Measurements from ENCODE around the gene SLC9A9. TPM values are rescaled to one million over a fixed set of nuclear protein-coding genes. Genes with fewer than 3 reads are reported as not detected.

SLC9A9 gene
- total RNA-seq, 1 donor from 2014 or later, result 20.4 TPM

DNA sequence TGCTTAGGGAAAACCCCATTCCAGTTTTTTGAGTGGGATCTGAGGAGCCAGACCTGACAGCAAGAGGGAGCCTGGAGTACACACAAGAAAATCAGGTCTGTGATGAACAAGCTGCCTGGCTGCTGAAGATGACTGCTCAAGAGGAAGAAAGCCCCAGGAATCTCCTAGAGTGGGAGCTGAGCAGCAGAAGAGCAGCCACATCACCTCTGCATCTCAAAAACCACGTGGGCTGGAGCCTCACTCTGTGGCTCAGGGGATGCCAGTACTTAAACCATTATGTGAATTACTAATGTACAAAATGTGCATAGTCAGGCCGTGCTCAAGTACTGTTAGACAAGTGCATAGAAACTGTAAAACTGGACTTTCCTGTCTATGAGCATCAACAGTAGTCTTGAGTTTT is 52.4 kb downstream of the SLC9A9 start:
- Histone ChIP-seq H3K4me3 (ENCODE audit: low read length in 3 of 3) (no peak overlapping the region), H3K9me3 (ENCODE audit: control insufficient read depth in 3 of 3, low read length in 3 of 3) (no peaks in the 10 kb centered on the region), H3K27ac (ENCODE audit: low read depth, low read length) (no peak overlapping the region), H3K36me3 (ENCODE audit: control insufficient read depth in 3 of 3, insufficient read depth in 3 of 3, low read length in 3 of 3) (no peaks in the 10 kb centered on the region), H3K9ac (ENCODE audit: low read depth in 1 of 3, low read length in 3 of 3) (no peak overlapping the region), H3K27me3 (ENCODE audit: control insufficient read depth in 3 of 3, insufficient read depth in 3 of 3, low read length in 3 of 3) (no peaks in the 10 kb centered on the region), H3K4me1 (ENCODE audit: control insufficient read depth in 3 of 3, insufficient read depth in 3 of 3, low read length in 3 of 3) (peaks cover 0 to 7% (median 0%) of the 10 kb centered on the region in 3 donors)

- Histone ChIP-seq H3K9me3 (ENCODE audit: control insufficient read depth in 3 of 3, low read length in 3 of 3) (no peaks in the 10 kb centered on the region), H3K36me3 (ENCODE audit: control insufficient read depth in 3 of 3, insufficient read depth in 3 of 3, low read length in 3 of 3) (no peaks in the 10 kb centered on the region), H3K27me3 (ENCODE audit: control insufficient read depth in 3 of 3, insufficient read depth in 3 of 3, low read length in 3 of 3) (no peaks in the 10 kb centered on the region), H3K4me3 (ENCODE audit: low read length in 3 of 3) (no peak overlapping the region), H3K4me1 (ENCODE audit: control insufficient read depth in 3 of 3, insufficient read depth in 3 of 3, low read length in 3 of 3) (peaks cover 0 to 7% (median 0%) of the 10 kb centered on the region in 3 donors), H3K27ac (ENCODE audit: low read depth, low read length) (no peak overlapping the region), H3K9ac (ENCODE audit: low read depth in 1 of 3, low read length in 3 of 3) (no peak overlapping the region)
These were observed 53.3 kb downstream of the SLC9A9 start for GRCh38 chr3:143794793-143795462.

GRCh38 chr3:143793971-143794370 is 54.3 kb downstream of the SLC9A9 start:
- no peak overlapping the region for H3K27ac ChIP-seq (ENCODE audit: low read depth, low read length)
- no peaks in the 10 kb centered on the region for H3K9me3 ChIP-seq (ENCODE audit: control insufficient read depth in 3 of 3, low read length in 3 of 3)
- no peak overlapping the region for H3K4me3 ChIP-seq (ENCODE audit: low read length in 3 of 3)
- peaks cover 0 to 7% (median 0%) of the 10 kb centered on the region in 3 donors for H3K4me1 ChIP-seq (ENCODE audit: control insufficient read depth in 3 of 3, insufficient read depth in 3 of 3, low read length in 3 of 3)
- H3K27me3 ChIP-seq (ENCODE audit: control insufficient read depth in 3 of 3, insufficient read depth in 3 of 3, low read length in 3 of 3), result no peaks in the 10 kb centered on the region
- no peak overlapping the region for H3K9ac ChIP-seq (ENCODE audit: low read depth in 1 of 3, low read length in 3 of 3)
- no peaks in the 10 kb centered on the region for H3K36me3 ChIP-seq (ENCODE audit: control insufficient read depth in 3 of 3, insufficient read depth in 3 of 3, low read length in 3 of 3)

- Histone ChIP-seq H3K4me3 (ENCODE audit: low read length in 3 of 3) (no peak overlapping the region), H3K9ac (ENCODE audit: low read depth in 1 of 3, low read length in 3 of 3) (no peak overlapping the region), H3K4me1 (ENCODE audit: control insufficient read depth in 3 of 3, insufficient read depth in 3 of 3, low read length in 3 of 3) (peaks cover 0 to 12% (median 0%) of the 10 kb centered on the region in 3 donors), H3K27me3 (ENCODE audit: control insufficient read depth in 3 of 3, insufficient read depth in 3 of 3, low read length in 3 of 3) (no peaks in the 10 kb centered on the region), H3K27ac (ENCODE audit: low read depth, low read length) (no peak overlapping the region), H3K36me3 (ENCODE audit: control insufficient read depth in 3 of 3, insufficient read depth in 3 of 3, low read length in 3 of 3) (no peaks in the 10 kb centered on the region), H3K9me3 (ENCODE audit: control insufficient read depth in 3 of 3, low read length in 3 of 3) (no peaks in the 10 kb centered on the region)
These were observed 56.9 kb downstream of the SLC9A9 start for GRCh38 chr3:143791386-143791785.

GRCh38 chr3:143786219-143787191 is 61.8 kb downstream of the SLC9A9 start:
- Histone ChIP-seq H3K27me3 (ENCODE audit: control insufficient read depth in 3 of 3, insufficient read depth in 3 of 3, low read length in 3 of 3) (no peaks in the 10 kb centered on the region), H3K27ac (ENCODE audit: low read depth, low read length) (no peak overlapping the region), H3K36me3 (ENCODE audit: control insufficient read depth in 3 of 3, insufficient read depth in 3 of 3, low read length in 3 of 3) (no peaks in the 10 kb centered on the region), H3K4me3 (ENCODE audit: low read length in 3 of 3) (no peak overlapping the region), H3K9ac (ENCODE audit: low read depth in 1 of 3, low read length in 3 of 3) (no peak overlapping the region), H3K9me3 (ENCODE audit: control insufficient read depth in 3 of 3, low read length in 3 of 3) (no peaks in the 10 kb centered on the region), H3K4me1 (ENCODE audit: control insufficient read depth in 3 of 3, insufficient read depth in 3 of 3, low read length in 3 of 3) (peaks cover 0 to 5% (median 0%) of the 10 kb centered on the region in 3 donors)

DNA sequence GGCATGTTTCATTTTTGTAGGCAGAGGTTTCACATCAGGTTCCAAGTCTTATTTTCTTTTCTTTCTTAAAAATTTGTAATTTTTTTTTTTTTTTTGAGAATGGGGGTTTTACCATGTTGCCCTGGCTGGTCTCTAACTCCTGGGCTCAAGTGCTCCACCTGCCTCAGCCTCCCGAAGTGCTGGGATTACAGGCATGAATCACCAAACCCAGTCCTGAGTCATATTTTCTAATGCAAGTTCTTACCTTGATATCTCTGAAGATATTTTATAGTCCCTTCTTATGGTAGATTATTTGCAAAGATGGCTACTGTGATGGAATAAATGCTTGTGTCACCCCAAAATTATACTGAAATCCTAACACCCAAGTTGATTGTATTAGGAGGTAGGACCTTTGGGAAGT is 63.8 kb downstream of the SLC9A9 start:
- H3K27me3 ChIP-seq (ENCODE audit: control insufficient read depth in 3 of 3, insufficient read depth in 3 of 3, low read length in 3 of 3), result no peaks in the 10 kb centered on the region
- no peak overlapping the region for H3K4me3 ChIP-seq (ENCODE audit: low read length in 3 of 3)
- peaks cover 0 to 5% (median 0%) of the 10 kb centered on the region in 3 donors for H3K4me1 ChIP-seq (ENCODE audit: control insufficient read depth in 3 of 3, insufficient read depth in 3 of 3, low read length in 3 of 3)
- H3K36me3 ChIP-seq (ENCODE audit: control insufficient read depth in 3 of 3, insufficient read depth in 3 of 3, low read length in 3 of 3), result no peaks in the 10 kb centered on the region
- no peaks in the 10 kb centered on the region for H3K9me3 ChIP-seq (ENCODE audit: control insufficient read depth in 3 of 3, low read length in 3 of 3)
- H3K9ac ChIP-seq (ENCODE audit: low read depth in 1 of 3, low read length in 3 of 3), result no peak overlapping the region
- H3K27ac ChIP-seq (ENCODE audit: low read depth, low read length), result no peak overlapping the region

- Histone ChIP-seq H3K9ac (ENCODE audit: low read depth in 1 of 3, low read length in 3 of 3) (no peak overlapping the region), H3K27me3 (ENCODE audit: control insufficient read depth in 3 of 3, insufficient read depth in 3 of 3, low read length in 3 of 3) (no peaks in the 10 kb centered on the region), H3K27ac (ENCODE audit: low read depth, low read length) (no peak overlapping the region), H3K9me3 (ENCODE audit: control insufficient read depth in 3 of 3, low read length in 3 of 3) (no peaks in the 10 kb centered on the region), H3K36me3 (ENCODE audit: control insufficient read depth in 3 of 3, insufficient read depth in 3 of 3, low read length in 3 of 3) (no peaks in the 10 kb centered on the region), H3K4me3 (ENCODE audit: low read length in 3 of 3) (no peak overlapping the region), H3K4me1 (ENCODE audit: control insufficient read depth in 3 of 3, insufficient read depth in 3 of 3, low read length in 3 of 3) (peaks cover 0 to 5% (median 0%) of the 10 kb centered on the region in 3 donors)
These were observed 64.4 kb downstream of the SLC9A9 start for GRCh38 chr3:143783851-143784370.

- H3K27ac ChIP-seq (ENCODE audit: low read depth, low read length), result no peak overlapping the region
- no peaks in the 10 kb centered on the region for H3K27me3 ChIP-seq (ENCODE audit: control insufficient read depth in 3 of 3, insufficient read depth in 3 of 3, low read length in 3 of 3)
- peak overlapping the region in 2 of 3 donors; percentile 51 to 73 for H3K9ac ChIP-seq (ENCODE audit: low read depth in 1 of 3, low read length in 3 of 3)
- no peaks in the 10 kb centered on the region for H3K4me1 ChIP-seq (ENCODE audit: control insufficient read depth in 3 of 3, insufficient read depth in 3 of 3, low read length in 3 of 3)
- peak overlapping the region; percentile 30 to 70 (median 57) for H3K4me3 ChIP-seq (ENCODE audit: low read length in 3 of 3)
- H3K9me3 ChIP-seq (ENCODE audit: control insufficient read depth in 3 of 3, low read length in 3 of 3), result no peaks in the 10 kb centered on the region
- no peaks in the 10 kb centered on the region for H3K36me3 ChIP-seq (ENCODE audit: control insufficient read depth in 3 of 3, insufficient read depth in 3 of 3, low read length in 3 of 3)
These were observed 72.8 kb downstream of the SLC9A9 start for GRCh38 chr3:143775459-143775858.

DNA sequence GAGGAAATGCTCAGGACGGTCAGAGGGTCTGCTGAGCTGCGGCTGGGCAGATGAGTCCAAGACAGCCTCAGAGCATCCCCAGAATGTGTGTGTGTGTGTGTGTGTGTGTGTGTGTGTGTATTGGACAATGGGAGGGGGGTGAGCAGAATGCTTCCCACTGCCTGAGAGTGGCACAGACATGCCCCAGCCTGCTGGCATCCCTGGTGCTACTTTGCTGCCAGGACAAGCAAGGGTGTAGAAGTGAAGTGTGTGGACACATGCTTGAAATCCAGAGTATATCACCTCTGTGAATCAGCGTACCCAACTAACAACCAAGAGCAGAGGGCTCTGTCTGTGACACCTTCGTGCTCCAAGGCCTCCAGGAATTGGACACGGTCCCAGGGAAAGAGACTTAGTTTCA is 76.3 kb downstream of the SLC9A9 start:
- no peak overlapping the region for H3K9ac ChIP-seq (ENCODE audit: low read depth in 1 of 3, low read length in 3 of 3)
- no peaks in the 10 kb centered on the region for H3K36me3 ChIP-seq (ENCODE audit: control insufficient read depth in 3 of 3, insufficient read depth in 3 of 3, low read length in 3 of 3)
- no peaks in the 10 kb centered on the region for H3K27me3 ChIP-seq (ENCODE audit: control insufficient read depth in 3 of 3, insufficient read depth in 3 of 3, low read length in 3 of 3)

GRCh38 chr3:143771258-143771657 is 77.0 kb downstream of the SLC9A9 start:
- no peak overlapping the region for H3K27ac ChIP-seq (ENCODE audit: low read depth, low read length)
- no peaks in the 10 kb centered on the region for H3K27me3 ChIP-seq (ENCODE audit: control insufficient read depth in 3 of 3, insufficient read depth in 3 of 3, low read length in 3 of 3)
- H3K9ac ChIP-seq (ENCODE audit: low read depth in 1 of 3, low read length in 3 of 3), result no peak overlapping the region
- no peak overlapping the region for H3K4me3 ChIP-seq (ENCODE audit: low read length in 3 of 3)
- no peaks in the 10 kb centered on the region for H3K4me1 ChIP-seq (ENCODE audit: control insufficient read depth in 3 of 3, insufficient read depth in 3 of 3, low read length in 3 of 3)
- H3K36me3 ChIP-seq (ENCODE audit: control insufficient read depth in 3 of 3, insufficient read depth in 3 of 3, low read length in 3 of 3), result no peaks in the 10 kb centered on the region
- no peaks in the 10 kb centered on the region for H3K9me3 ChIP-seq (ENCODE audit: control insufficient read depth in 3 of 3, low read length in 3 of 3)

More for the DNA sequence above, 76.3 kb downstream of the SLC9A9 start:
- H3K4me1 ChIP-seq (ENCODE audit: control insufficient read depth in 3 of 3, insufficient read depth in 3 of 3, low read length in 3 of 3), result no peaks in the 10 kb centered on the region
- H3K27ac ChIP-seq (ENCODE audit: low read depth, low read length), result no peak overlapping the region
- no peaks in the 10 kb centered on the region for H3K9me3 ChIP-seq (ENCODE audit: control insufficient read depth in 3 of 3, low read length in 3 of 3)
- H3K4me3 ChIP-seq (ENCODE audit: low read length in 3 of 3), result no peak overlapping the region
